Pancreas (tissue), 10 donors: Measurements from ENCODE around the gene CD19. TPM values are rescaled to one million over a fixed set of nuclear protein-coding genes. Genes with fewer than 3 reads are reported as not detected.

ENCODE experiments used
- ATAC-seq, 4 donors: fragments of 200-7000 bp; cut with Tn5 transposase; one replicate each; pipeline versions ENCODE4 v1.8.0 to v1.9.1; 2020; ENCODE audit warnings: mild to moderate bottlenecking in 4 of 4, moderate library complexity in 4 of 4
- DNase-seq, 6 donors: peaks; one replicate each; pipeline ENCODE4 v3.0.0-alpha.2; 2020
- FAIRE-seq: peaks from 2 replicates; lab custom pipeline; 2012; peaks lifted over from hg19 to GRCh38; lab: Jason Lieb, UNC
- H3K27ac ChIP-seq, 4 donors: fragments of 200-600 bp; sonication (generic); 1 replicate in 3 of 4; 2 replicates in 1 of 4; pipeline versions ENCODE4 v1.5.0 to v1.8.0; 2020
- H3K27me3 ChIP-seq, 4 donors: fragments of 200-600 bp; one replicate each; pipeline ENCODE4 v1.8.0; 2021
- H3K36me3 ChIP-seq, 3 donors: fragments of 200-600 bp; sonication (generic) in 1 of 3; one replicate each; pipeline versions ENCODE4 v1.5.0 to v1.8.0; 2020 to 2021
- H3K4me1 ChIP-seq, 3 donors: fragments of 200-600 bp; one replicate each; pipeline ENCODE4 v1.8.0; 2021
- H3K4me3 ChIP-seq, 4 donors: fragments of 200-600 bp; sonication (generic) in 2 of 4; one replicate each; pipeline versions ENCODE4 v1.5.0 to v1.8.0; 2020 to 2021
- H3K9me3 ChIP-seq, 4 donors: fragments of 200-600 bp; one replicate each; pipeline ENCODE4 v1.8.0; 2021
- CTCF ChIP-seq, 4 donors: fragments of 200-600 bp; sonication (generic) in 3 of 4; IDR thresholded peaks; one replicate each; pipeline versions ENCODE4 v1.5.0 to v1.8.0; 2021; ENCODE audit warnings: antibody characterized with exemption in 4 of 4
- WGBS, 2 donors: extraction: QIAGEN DNeasy Blood & Tissue Kit; methylation state at CpG; one replicate each; pipeline ENCODE4 v1.1.7; 2013; 5-methylcytosine and 5-hydroxymethylcytosine counted together
- intact Hi-C, 3 donors: fragments of 100-400 bp; cut with DNase I; formaldehyde crosslinking; loops; one replicate each; pipeline versions ENCODE4 v1.11.1 to v1.14.2; 2022
- polyA plus RNA-seq, 2 donors: library from polyadenylated mRNA; stranded (reverse); fragments of 200-250 nt; gene quantifications; one replicate each; pipeline ENCODE4 v1.2.3, GENCODE V29; 2013
- total RNA-seq, 6 donors: library from RNA; stranded (reverse); fragmentation: NEBNext Ultra II Directional in 4 of 6; extraction: Animal tissue kit (Norgen Biotek cat#: 25700) in 4 of 6; gene quantifications; one replicate each; pipeline versions ENCODE4 v1.2.1 to v1.2.4, GENCODE V29; 2021 to 2023
- donor health status: healthy with polysubstance abuse.
- donor health status: DM: no; HTN: no; CAD: no; lungs with moderate emphysema.
- donor health status: DM: no; HTN: no; CAD: no.
- donor health status: control.
- donor health status: control.
- donor health status: Bipolar disorder and iron deficiency.
- donor health status: DM: yes; HTN: yes; CAD: no.
- donor health status: DM: no; HTN: no; CAD: no.
- donor health status: DM: no; HTN: no; CAD: no.
- donor health status: DM: yes; HTN: yes; CAD: no.

Gene CD19
- total and polyA plus RNA-seq, 8 donors = 0.08 to 0.15 (median 0.09) TPM; not detected in 4

- peaks cover 0 to 17% (median 0%) of the 10 kb centered on the region in 3 donors for H3K36me3 ChIP-seq
- no peak for TF ChIP-seq CTCF (IDR thresholded peaks at IDR 0.05)
- intact Hi-C loops = no loop called here
- DNase-seq = peak in 1 of 6 donors; percentile 52
- H3K4me1 ChIP-seq = no peaks in the 10 kb centered on the region
- no peak overlapping the region for H3K4me3 ChIP-seq
- H3K27ac ChIP-seq = no peak overlapping the region
- no peaks in the 10 kb centered on the region for H3K9me3 ChIP-seq
- FAIRE-seq = no peak
- ATAC-seq = no peak
- WGBS, 2 donors = 89 to 93% methylated on average over 11 of the region's 11 CpGs
- H3K27me3 ChIP-seq = no peaks in the 10 kb centered on the region
Observed at GRCh38 chr16:28982949-28983348, 51.2 kb downstream of the CD19 start.

- ATAC-seq (no peak), DNase-seq (peak in 1 of 6 donors; percentile 49), FAIRE-seq (no peak)
- WGBS, 2 donors = 95 to 96% methylated on average over 18 of the region's 18 CpGs
- H3K4me3 ChIP-seq = no peak overlapping the region
- no peak for TF ChIP-seq CTCF (IDR thresholded peaks at IDR 0.05)
- peaks cover 0 to 17% (median 0%) of the 10 kb centered on the region in 3 donors for H3K36me3 ChIP-seq
- intact Hi-C loops = no loop called here
- H3K27ac ChIP-seq = no peak overlapping the region
- no peaks in the 10 kb centered on the region for H3K9me3 ChIP-seq
- H3K4me1 ChIP-seq = no peaks in the 10 kb centered on the region
- no peaks in the 10 kb centered on the region for H3K27me3 ChIP-seq
Observed at GRCh38 chr16:28983644-28984043, 51.9 kb downstream of the CD19 start.

- Histone ChIP-seq H3K36me3 (peaks cover 0 to 17% (median 0%) of the 10 kb centered on the region in 3 donors), H3K27ac (no peak overlapping the region), H3K4me1 (no peaks in the 10 kb centered on the region), H3K9me3 (no peaks in the 10 kb centered on the region), H3K4me3 (no peak overlapping the region), H3K27me3 (no peaks in the 10 kb centered on the region)
- WGBS, 2 donors = 81 to 85% methylated on average over 12 of the region's 12 CpGs
- no peak for ATAC-seq
- intact Hi-C loops = no loop called here
- peak in 1 of 6 donors; percentile 75 for DNase-seq
- TF ChIP-seq CTCF (IDR thresholded peaks at IDR 0.05) = no peak
- no peak for FAIRE-seq
Observed at GRCh38 chr16:28984091-28984490, 52.3 kb downstream of the CD19 start.

- Histone ChIP-seq H3K4me3 (no peak within 1 kb of the TSS), H3K27me3 (no peaks in the 10 kb centered on the region), H3K27ac (no peak within 1 kb of the TSS), H3K9me3 (no peaks in the 10 kb centered on the region), H3K4me1 (no peaks in the 10 kb centered on the region), H3K36me3 (peaks cover 0 to 17% (median 0%) of the 10 kb centered on the region in 3 donors)
- ATAC-seq (peak in 3 of 4 donors; percentile 24 to 54 (median 40)), FAIRE-seq (no peak), DNase-seq (peak in 1 of 6 donors; percentile 63)
- no peak for TF ChIP-seq CTCF (IDR thresholded peaks at IDR 0.05)
- WGBS, 2 donors = 86 to 87% methylated on average over 18 to 24 of the region's 24 CpGs
- intact Hi-C loops = no loop called here
Observed at GRCh38 chr16:28984619-28985135, 52.9 kb downstream of the CD19 start, which contains the start of gene LAT. Gene LAT (plus strand): TSS chr16:28985052. CDS start chr16:28985418, 366 bp downstream.
